Muscle of leg (tissue), 11 donors: ENCODE measurements around the gene CDK5. TPM values are rescaled to one million over a fixed set of nuclear protein-coding genes. Genes with fewer than 3 reads are reported as not detected.

Experiments
- DNase-seq: peaks from one replicate; pipeline ENCODE4 v3.0.0; 2013
- H3K27ac ChIP-seq: one replicate; pipeline ENCODE4 v1.5.1; 2013; ENCODE audit warnings: mild to moderate bottlenecking, low read length, control low read depth
- H3K27me3 ChIP-seq: one replicate; pipeline ENCODE4 v1.6.1; 2013; ENCODE audit warnings: low read length; ENCODE audit not compliant: control insufficient read depth, insufficient read depth
- H3K36me3 ChIP-seq: one replicate; pipeline ENCODE4 v1.6.1; 2013; ENCODE audit warnings: low read length; ENCODE audit not compliant: control insufficient read depth, insufficient read depth
- H3K4me1 ChIP-seq: one replicate; pipeline ENCODE4 v1.6.1; 2013; ENCODE audit warnings: low read length; ENCODE audit not compliant: control insufficient read depth, insufficient read depth
- H3K4me3 ChIP-seq: one replicate; pipeline ENCODE4 v1.5.1; 2013; ENCODE audit warnings: low read length, control low read depth
- H3K9me3 ChIP-seq: replicated peaks from 2 replicates; pipeline ENCODE4 v1.6.1; 2013; ENCODE audit warnings: low read depth, low read length; ENCODE audit not compliant: control insufficient read depth
- WGBS: methylation state at CpG from one replicate; pipeline ENCODE4 v1.1.5; 2013; ENCODE audit warnings: missing lambda C conversion rate; ENCODE audit not compliant: insufficient coverage; 5-methylcytosine and 5-hydroxymethylcytosine counted together
- polyA plus RNA-seq, 8 donors: library from polyadenylated mRNA; unstranded; fragments of 120-200 nt; gene quantifications; one replicate each; pipeline versions ENCODE4 v1.2.1 to v1.2.3, GENCODE V29; 2013; ENCODE audit warnings: inconsistent platforms in 1 of 8, low replicate concordance in 1 of 8; ENCODE audit not compliant: insufficient read length in 8 of 8, insufficient read depth in 1 of 8
- total RNA-seq: library from RNA; stranded (reverse); fragments of 120-200 nt; gene quantifications from one replicate; pipeline ENCODE4 v1.2.4, GENCODE V29; 2013

CDK5 gene
- total and polyA plus RNA-seq, 9 donors, result 8.2 to 12.2 (median 10.2) TPM

- Histone ChIP-seq H3K27me3 (no peaks in the 10 kb centered on the region), H3K27ac (peak within 1 kb of the TSS; percentile 93), H3K9me3 (no peaks in the 10 kb centered on the region), H3K36me3 (peaks cover 14% of the 10 kb centered on the region), H3K4me1 (peaks cover 56% of the 10 kb centered on the region), H3K4me3 (peak within 1 kb of the TSS; percentile 95)
- under 1% methylated on average over 66 of the region's 66 CpGs for WGBS
- DNase-seq, result peak; percentile 98
Measured at GRCh38 chr7:151080522-151081169, 22.9 kb upstream of the CDK5 start, which contains the start of gene FASTK. FASTK (minus strand) TSS chr7:151080809; CDS start chr7:151080766, 43 bp downstream.

- no peak for DNase-seq
- Histone ChIP-seq H3K27ac (peak overlapping the region; percentile 93), H3K36me3 (peaks cover 20% of the 10 kb centered on the region), H3K4me1 (peaks cover 50% of the 10 kb centered on the region), H3K4me3 (peak overlapping the region; percentile 95), H3K9me3 (no peaks in the 10 kb centered on the region), H3K27me3 (no peaks in the 10 kb centered on the region)
- 0% methylated on average over 31 of the region's 31 CpGs for WGBS
Measured at GRCh38 chr7:151080067-151080521, 22.4 kb upstream of the CDK5 start.

DNA sequence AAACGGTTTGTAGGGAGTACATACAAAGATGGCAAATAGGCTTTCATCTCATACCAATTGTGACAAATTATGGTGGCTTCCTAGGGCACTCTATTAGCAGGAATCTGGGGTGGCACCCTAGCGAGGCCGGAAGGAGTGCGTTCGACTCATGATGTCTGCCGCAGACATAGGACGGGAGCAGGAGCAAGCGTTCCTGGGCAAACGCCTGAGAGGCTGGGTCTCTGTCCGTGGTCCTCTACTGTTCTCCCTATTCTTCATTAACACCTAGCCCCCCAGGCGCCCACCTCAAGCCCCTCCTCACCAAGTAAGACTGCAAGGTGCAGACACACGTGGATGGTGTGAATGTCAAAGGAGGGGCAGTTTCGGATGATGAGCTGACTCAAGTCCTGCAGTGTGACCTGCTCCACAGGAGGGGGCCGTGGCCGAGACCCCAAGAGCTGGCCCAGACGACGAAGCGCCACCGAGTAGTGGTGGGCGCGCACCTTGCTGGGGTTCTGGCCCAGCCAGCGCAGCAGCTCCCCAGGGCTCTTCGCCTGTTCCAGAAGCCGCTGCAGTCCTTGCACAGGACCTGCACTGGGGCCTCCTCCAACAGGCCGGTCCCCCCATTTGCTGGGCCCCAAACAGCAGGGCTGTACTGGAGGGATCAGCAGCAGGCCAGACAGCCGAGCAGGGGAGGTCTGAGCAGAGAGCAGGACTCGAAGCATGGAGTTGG lies 21.7 kb upstream of the CDK5 start:
- Histone ChIP-seq H3K27ac (no peak overlapping the region), H3K4me1 (peaks cover 49% of the 10 kb centered on the region), H3K27me3 (no peaks in the 10 kb centered on the region), H3K36me3 (peaks cover 27% of the 10 kb centered on the region), H3K4me3 (peak overlapping the region; percentile 95), H3K9me3 (no peaks in the 10 kb centered on the region)
- DNase-seq, result no peak
- WGBS, result 64% methylated on average over 22 of the region's 27 CpGs

DNA sequence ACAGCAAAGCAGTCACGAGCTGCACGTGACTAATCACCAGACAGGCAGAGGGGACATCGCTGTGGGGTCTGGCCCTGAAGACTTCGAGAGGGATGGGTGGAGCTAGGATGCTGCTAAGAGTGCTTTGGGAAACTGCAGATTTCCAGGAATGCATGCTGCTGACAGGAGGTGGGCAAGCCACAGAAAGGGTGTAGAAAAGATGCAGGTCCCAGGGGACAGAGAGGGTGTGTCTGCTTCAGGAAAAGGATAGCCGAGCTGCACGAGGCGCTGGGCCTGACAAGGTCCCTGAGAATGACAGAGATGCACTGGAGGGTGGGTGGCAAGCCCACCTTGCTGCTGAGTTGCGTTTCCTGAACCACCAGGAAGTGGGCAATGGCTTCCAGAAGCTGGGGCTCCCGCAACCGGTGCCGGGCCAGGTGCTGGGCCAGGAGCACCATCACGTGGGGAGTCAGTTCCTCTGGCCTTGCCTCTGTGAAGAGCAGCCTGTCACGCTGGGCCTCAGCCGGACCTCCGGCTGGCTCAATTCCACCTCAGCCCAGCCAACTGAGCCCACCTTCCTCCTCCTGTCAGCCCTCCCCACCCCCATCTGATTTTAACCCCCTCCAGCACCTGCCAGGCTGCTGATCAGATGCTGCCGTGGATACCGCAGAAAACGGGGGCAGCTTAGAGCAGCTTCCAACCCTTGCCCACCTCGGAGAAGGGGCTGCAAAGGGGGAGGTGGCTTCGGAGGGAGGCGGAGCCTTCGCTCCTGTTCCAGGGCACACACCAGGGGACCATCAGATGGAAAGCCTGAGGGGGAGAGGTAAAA lies 20.7 kb upstream of the CDK5 start:
- H3K27ac ChIP-seq, result no peak overlapping the region
- no peak overlapping the region for H3K4me3 ChIP-seq
- peak; percentile 54 for DNase-seq
- 17% methylated on average over 11 of the region's 22 CpGs for WGBS
- no peaks in the 10 kb centered on the region for H3K9me3 ChIP-seq
- peaks cover 36% of the 10 kb centered on the region for H3K36me3 ChIP-seq
- H3K27me3 ChIP-seq, result no peaks in the 10 kb centered on the region
- peaks cover 42% of the 10 kb centered on the region for H3K4me1 ChIP-seq

DNA sequence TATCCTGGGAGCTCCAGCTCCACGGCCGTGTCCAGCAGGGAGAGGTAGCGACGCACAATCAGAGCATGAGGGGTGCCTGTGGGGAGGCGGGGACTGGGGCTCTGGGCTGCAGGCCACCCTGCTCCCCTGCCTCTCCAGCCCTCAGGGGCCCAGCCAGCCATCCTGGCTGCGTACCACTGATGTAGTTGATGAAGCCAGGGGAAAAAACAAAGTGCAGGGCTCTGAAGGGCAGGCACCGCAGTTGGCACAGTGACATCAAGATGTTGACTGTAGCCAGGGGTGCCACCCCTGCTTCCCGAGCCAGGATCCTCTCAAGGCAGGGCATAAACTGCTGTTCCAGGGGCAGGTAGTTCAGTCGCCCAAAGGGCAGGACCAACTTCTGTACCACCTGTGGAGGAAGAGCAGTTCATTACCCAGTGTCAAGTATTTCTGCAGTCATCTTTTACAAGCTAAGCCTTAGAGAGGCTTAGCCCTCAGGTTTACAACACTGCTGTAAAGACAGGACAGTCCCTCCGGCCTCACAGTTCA lies 20.1 kb upstream of the CDK5 start:
- no peak for DNase-seq
- no peak overlapping the region for H3K27ac ChIP-seq

GRCh38 chr7:151076863-151077704 lies 19.4 kb upstream of the CDK5 start:
- Histone ChIP-seq H3K4me3 (no peak overlapping the region), H3K9me3 (no peaks in the 10 kb centered on the region), H3K4me1 (peaks cover 33% of the 10 kb centered on the region), H3K27ac (no peak overlapping the region), H3K27me3 (no peaks in the 10 kb centered on the region), H3K36me3 (peaks cover 42% of the 10 kb centered on the region)
- WGBS, result 63% methylated on average over 22 of the region's 33 CpGs
- no peak for DNase-seq

More for the DNA sequence above, 20.1 kb upstream of the CDK5 start:
- Histone ChIP-seq H3K4me1 (peaks cover 40% of the 10 kb centered on the region), H3K9me3 (no peaks in the 10 kb centered on the region), H3K27me3 (no peaks in the 10 kb centered on the region), H3K36me3 (peaks cover 38% of the 10 kb centered on the region), H3K4me3 (no peak overlapping the region)
- 62% methylated on average over 8 of the region's 10 CpGs for WGBS

DNA sequence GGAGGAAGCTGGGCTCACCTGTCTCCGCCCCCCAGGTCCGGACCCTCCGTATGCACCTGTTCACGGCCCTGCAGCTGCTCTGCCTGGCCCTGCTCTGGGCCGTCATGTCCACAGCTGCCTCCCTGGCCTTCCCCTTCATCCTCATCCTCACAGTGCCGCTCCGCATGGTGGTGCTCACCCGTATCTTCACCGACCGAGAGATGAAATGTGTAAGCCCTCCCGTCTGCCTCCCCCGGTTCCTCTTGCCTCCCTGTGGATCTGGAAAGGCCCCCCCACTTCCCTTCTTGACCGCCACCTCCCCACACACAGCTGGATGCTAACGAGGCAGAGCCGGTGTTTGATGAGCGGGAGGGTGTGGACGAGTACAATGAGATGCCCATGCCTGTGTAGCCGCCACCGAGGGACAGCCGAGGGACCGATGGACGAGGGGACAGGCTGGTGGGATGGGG lies 18.3 kb upstream of the CDK5 start:
- Histone ChIP-seq H3K36me3 (peaks cover 53% of the 10 kb centered on the region), H3K4me1 (peaks cover 23% of the 10 kb centered on the region), H3K9me3 (no peaks in the 10 kb centered on the region), H3K4me3 (no peak overlapping the region), H3K27me3 (no peaks in the 10 kb centered on the region), H3K27ac (no peak overlapping the region)
- 74% methylated on average over 5 of the region's 22 CpGs for WGBS
- DNase-seq, result no peak

GRCh38 chr7:151075662-151075971 lies 17.9 kb upstream of the CDK5 start:
- 83% methylated on average over 7 of the region's 7 CpGs for WGBS
- H3K36me3 ChIP-seq, result peaks cover 57% of the 10 kb centered on the region
- H3K27me3 ChIP-seq, result no peaks in the 10 kb centered on the region
- H3K9me3 ChIP-seq, result no peaks in the 10 kb centered on the region
- H3K4me3 ChIP-seq, result no peak overlapping the region
- H3K27ac ChIP-seq, result no peak overlapping the region
- H3K4me1 ChIP-seq, result peaks cover 21% of the 10 kb centered on the region
- DNase-seq, result no peak

- Histone ChIP-seq H3K36me3 (peaks cover 62% of the 10 kb centered on the region), H3K27me3 (no peaks in the 10 kb centered on the region), H3K27ac (no peak overlapping the region), H3K4me1 (peaks cover 21% of the 10 kb centered on the region), H3K9me3 (no peaks in the 10 kb centered on the region), H3K4me3 (no peak overlapping the region)
- 84% methylated on average over 25 of the region's 26 CpGs for WGBS
- DNase-seq, result no peak
Measured at GRCh38 chr7:151074817-151075661, 17.3 kb upstream of the CDK5 start.
